ENCODE measurements around the gene ANKRD13B. TPM values are rescaled to one million over a fixed set of nuclear protein-coding genes. Genes with fewer than 3 reads are reported as not detected.

Gene ANKRD13B
- total and polyA plus RNA-seq, 2 of the 13 experiments (the other 11 are each of a cell fraction or from before 2014, with no cell fraction given) = 1.7 to 1.8 TPM

DNA sequence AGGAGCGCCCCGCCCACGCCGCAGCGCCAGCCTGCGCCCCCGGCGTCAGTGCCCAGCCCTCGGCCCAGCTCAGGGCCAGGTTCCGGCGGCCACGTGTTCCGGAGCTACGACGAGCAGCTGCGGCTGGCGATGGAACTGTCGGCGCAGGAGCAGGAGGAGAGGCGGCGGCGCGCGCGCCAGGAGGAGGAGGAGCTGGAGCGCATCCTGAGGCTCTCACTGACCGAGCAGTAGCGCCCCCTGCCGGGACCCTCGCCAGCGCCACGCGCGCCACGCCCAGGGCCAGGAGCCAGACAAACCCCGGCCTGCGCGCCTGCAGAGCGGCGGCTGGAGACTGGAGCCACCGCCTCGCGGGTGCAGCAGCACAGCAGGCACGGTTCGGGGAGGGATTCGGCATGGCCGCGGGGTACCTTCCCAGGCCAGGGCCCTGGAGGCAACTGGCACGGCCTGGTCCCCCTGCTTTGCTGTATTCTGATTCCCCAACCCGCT lies 20.5 kb downstream of the ANKRD13B start (continued):
- TF ChIP-seq ZNF598 (CRISPR knock-in tag; IDR thresholded peaks at IDR 0.05; ENCODE audit: borderline replicate concordance) = 0 out of 2 replicates have a peak, but pooled peaks have one; percentile 50
- TF ChIP-seq RFXAP (CRISPR knock-in tag; IDR thresholded peaks at IDR 0.05; ENCODE audit: borderline replicate concordance) = peak; percentile 58; the same call in 1 of the 2 replicates
- no peak for TF ChIP-seq CREM (IDR thresholded peaks at IDR 0.05)
- TF ChIP-seq CREM (CRISPR knock-in tag; IDR thresholded peaks at IDR 0.05) = no peak
- TF ChIP-seq HDAC6 (IDR thresholded peaks at IDR 0.05; ENCODE audit: low read depth, low read length) = no peak
- no peak for TF ChIP-seq HHEX (CRISPR knock-in tag; IDR thresholded peaks at IDR 0.05)
- peak; percentile 60; the same call in 1 of the 2 replicates for TF ChIP-seq MIER2 (CRISPR knock-in tag; IDR thresholded peaks at IDR 0.05)
- no peak for TF ChIP-seq ZNF550 (CRISPR knock-in tag; IDR thresholded peaks at IDR 0.05; ENCODE audit: borderline replicate concordance)
- no peak for TF ChIP-seq ZNF720 (CRISPR knock-in tag; IDR thresholded peaks at IDR 0.05)
- TF ChIP-seq, protein P1, sequence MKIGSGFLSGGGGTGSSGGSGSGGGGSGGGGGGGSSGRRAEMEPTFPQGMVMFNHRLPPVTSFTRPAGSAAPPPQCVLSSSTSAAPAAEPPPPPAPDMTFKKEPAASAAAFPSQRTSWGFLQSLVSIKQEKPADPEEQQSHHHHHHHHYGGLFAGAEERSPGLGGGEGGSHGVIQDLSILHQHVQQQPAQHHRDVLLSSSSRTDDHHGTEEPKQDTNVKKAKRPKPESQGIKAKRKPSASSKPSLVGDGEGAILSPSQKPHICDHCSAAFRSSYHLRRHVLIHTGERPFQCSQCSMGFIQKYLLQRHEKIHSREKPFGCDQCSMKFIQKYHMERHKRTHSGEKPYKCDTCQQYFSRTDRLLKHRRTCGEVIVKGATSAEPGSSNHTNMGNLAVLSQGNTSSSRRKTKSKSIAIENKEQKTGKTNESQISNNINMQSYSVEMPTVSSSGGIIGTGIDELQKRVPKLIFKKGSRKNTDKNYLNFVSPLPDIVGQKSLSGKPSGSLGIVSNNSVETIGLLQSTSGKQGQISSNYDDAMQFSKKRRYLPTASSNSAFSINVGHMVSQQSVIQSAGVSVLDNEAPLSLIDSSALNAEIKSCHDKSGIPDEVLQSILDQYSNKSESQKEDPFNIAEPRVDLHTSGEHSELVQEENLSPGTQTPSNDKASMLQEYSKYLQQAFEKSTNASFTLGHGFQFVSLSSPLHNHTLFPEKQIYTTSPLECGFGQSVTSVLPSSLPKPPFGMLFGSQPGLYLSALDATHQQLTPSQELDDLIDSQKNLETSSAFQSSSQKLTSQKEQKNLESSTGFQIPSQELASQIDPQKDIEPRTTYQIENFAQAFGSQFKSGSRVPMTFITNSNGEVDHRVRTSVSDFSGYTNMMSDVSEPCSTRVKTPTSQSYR (CRISPR knock-in tag; IDR thresholded peaks at IDR 0.05; ENCODE audit: borderline replicate concordance) = peak; percentile 56; the same call in 1 of the 2 replicates
- TF ChIP-seq PRPF4 (IDR thresholded peaks at IDR 0.05; ENCODE audit: low read depth, low read length, poor library complexity, severe bottlenecking) = no peak
- TF ChIP-seq, protein P2, sequence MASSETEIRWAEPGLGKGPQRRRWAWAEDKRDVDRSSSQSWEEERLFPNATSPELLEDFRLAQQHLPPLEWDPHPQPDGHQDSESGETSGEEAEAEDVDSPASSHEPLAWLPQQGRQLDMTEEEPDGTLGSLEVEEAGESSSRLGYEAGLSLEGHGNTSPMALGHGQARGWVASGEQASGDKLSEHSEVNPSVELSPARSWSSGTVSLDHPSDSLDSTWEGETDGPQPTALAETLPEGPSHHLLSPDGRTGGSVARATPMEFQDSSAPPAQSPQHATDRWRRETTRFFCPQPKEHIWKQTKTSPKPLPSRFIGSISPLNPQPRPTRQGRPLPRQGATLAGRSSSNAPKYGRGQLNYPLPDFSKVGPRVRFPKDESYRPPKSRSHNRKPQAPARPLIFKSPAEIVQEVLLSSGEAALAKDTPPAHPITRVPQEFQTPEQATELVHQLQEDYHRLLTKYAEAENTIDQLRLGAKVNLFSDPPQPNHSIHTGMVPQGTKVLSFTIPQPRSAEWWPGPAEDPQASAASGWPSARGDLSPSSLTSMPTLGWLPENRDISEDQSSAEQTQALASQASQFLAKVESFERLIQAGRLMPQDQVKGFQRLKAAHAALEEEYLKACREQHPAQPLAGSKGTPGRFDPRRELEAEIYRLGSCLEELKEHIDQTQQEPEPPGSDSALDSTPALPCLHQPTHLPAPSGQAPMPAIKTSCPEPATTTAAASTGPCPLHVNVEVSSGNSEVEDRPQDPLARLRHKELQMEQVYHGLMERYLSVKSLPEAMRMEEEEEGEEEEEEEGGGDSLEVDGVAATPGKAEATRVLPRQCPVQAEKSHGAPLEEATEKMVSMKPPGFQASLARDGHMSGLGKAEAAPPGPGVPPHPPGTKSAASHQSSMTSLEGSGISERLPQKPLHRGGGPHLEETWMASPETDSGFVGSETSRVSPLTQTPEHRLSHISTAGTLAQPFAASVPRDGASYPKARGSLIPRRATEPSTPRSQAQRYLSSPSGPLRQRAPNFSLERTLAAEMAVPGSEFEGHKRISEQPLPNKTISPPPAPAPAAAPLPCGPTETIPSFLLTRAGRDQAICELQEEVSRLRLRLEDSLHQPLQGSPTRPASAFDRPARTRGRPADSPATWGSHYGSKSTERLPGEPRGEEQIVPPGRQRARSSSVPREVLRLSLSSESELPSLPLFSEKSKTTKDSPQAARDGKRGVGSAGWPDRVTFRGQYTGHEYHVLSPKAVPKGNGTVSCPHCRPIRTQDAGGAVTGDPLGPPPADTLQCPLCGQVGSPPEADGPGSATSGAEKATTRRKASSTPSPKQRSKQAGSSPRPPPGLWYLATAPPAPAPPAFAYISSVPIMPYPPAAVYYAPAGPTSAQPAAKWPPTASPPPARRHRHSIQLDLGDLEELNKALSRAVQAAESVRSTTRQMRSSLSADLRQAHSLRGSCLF (CRISPR knock-in tag; IDR thresholded peaks at IDR 0.05; ENCODE audit: borderline replicate concordance) = no peak
- TF ChIP-seq ARHGAP35 (CRISPR knock-in tag; IDR thresholded peaks at IDR 0.05; ENCODE audit: borderline replicate concordance) = no peak
- TF ChIP-seq ZNF329 (CRISPR knock-in tag; IDR thresholded peaks at IDR 0.05; ENCODE audit: low read depth) = 0 out of 2 replicates have a peak, but pooled peaks have one; percentile 23
- no peak for TF ChIP-seq TBX3 (IDR thresholded peaks at IDR 0.05; ENCODE audit: borderline replicate concordance)
- no peak for TF ChIP-seq KMT2B (CRISPR knock-in tag; IDR thresholded peaks at IDR 0.05)
- TF ChIP-seq ATF7-NPFF (CRISPR knock-in tag; IDR thresholded peaks at IDR 0.05; ENCODE audit: low read depth) = peak; percentile 94
- TF ChIP-seq ZNF44 (CRISPR knock-in tag; IDR thresholded peaks at IDR 0.05) = no peak; the same call in 1 of the 2 replicates
- TF ChIP-seq, protein P3, sequence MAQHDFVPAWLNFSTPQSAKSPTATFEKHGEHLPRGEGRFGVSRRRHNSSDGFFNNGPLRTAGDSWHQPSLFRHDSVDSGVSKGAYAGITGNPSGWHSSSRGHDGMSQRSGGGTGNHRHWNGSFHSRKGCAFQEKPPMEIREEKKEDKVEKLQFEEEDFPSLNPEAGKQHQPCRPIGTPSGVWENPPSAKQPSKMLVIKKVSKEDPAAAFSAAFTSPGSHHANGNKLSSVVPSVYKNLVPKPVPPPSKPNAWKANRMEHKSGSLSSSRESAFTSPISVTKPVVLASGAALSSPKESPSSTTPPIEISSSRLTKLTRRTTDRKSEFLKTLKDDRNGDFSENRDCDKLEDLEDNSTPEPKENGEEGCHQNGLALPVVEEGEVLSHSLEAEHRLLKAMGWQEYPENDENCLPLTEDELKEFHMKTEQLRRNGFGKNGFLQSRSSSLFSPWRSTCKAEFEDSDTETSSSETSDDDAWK (CRISPR knock-in tag; IDR thresholded peaks at IDR 0.05) = no peak
- no peak for TF ChIP-seq CHD4 (IDR thresholded peaks at IDR 0.05; ENCODE audit: borderline replicate concordance, low read length)
- TF ChIP-seq SETDB1 (CRISPR knock-in tag; IDR thresholded peaks at IDR 0.05; ENCODE audit: borderline replicate concordance) = no peak

Data from HepG2 (cell line).